ENCODE data around the gene FRY.

Gene FRY

DNA sequence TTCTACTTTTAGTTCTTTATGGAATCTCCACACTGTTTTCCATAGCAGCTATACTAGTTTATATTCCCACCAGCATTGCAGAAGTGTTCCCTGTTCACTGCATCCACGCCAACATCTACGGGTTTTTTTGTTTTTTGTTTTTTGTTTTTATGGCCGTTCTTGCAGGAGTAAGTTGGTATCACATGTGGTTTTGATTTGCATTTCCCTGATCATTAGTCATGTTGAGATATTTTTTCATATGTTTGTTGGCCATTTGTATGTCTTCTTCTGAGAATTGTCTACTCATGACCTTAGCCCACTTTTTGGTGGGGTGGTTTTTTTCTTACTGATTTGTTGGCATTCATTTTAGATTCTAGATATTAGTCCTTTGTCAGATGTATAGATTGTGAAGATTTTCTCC lies 89.7 kb downstream of the FRY start:
- TF ChIP-seq, protein P1, sequence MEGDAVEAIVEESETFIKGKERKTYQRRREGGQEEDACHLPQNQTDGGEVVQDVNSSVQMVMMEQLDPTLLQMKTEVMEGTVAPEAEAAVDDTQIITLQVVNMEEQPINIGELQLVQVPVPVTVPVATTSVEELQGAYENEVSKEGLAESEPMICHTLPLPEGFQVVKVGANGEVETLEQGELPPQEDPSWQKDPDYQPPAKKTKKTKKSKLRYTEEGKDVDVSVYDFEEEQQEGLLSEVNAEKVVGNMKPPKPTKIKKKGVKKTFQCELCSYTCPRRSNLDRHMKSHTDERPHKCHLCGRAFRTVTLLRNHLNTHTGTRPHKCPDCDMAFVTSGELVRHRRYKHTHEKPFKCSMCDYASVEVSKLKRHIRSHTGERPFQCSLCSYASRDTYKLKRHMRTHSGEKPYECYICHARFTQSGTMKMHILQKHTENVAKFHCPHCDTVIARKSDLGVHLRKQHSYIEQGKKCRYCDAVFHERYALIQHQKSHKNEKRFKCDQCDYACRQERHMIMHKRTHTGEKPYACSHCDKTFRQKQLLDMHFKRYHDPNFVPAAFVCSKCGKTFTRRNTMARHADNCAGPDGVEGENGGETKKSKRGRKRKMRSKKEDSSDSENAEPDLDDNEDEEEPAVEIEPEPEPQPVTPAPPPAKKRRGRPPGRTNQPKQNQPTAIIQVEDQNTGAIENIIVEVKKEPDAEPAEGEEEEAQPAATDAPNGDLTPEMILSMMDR (IDR thresholded peaks at IDR 0.05; ENCODE audit: low read length, missing control alignments): no peak
- no peak overlapping the region for H3K4me3 ChIP-seq (replicated peaks; ENCODE audit: low read depth, low read length)
- no peak for DNase-seq (ENCODE audit: low read depth)

DNA sequence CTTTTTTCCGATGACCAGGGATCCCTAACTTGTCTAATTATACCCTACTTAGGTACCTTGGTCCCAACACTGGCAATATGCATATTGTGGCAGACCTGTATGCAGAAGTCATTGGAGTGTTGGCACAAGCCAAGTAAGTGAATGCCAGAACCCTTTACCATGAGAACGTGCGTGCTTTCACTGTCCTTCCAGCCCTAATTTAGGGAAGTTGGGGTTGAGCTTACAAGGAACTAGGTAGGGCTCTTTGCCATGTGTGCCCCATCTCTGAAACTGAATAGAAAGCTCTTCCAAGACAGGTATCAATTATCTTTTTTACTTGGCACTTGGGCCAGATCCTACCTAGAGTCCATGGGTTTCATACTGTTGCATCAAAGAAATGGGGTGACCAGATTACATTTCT lies 93.2 kb downstream of the FRY start:
- DNase-seq (ENCODE audit: low read depth): no peak
- no peak overlapping the region for H3K4me3 ChIP-seq (replicated peaks; ENCODE audit: low read depth, low read length)
- TF ChIP-seq, protein P1 (IDR thresholded peaks at IDR 0.05; ENCODE audit: low read length, missing control alignments): no peak

DNA sequence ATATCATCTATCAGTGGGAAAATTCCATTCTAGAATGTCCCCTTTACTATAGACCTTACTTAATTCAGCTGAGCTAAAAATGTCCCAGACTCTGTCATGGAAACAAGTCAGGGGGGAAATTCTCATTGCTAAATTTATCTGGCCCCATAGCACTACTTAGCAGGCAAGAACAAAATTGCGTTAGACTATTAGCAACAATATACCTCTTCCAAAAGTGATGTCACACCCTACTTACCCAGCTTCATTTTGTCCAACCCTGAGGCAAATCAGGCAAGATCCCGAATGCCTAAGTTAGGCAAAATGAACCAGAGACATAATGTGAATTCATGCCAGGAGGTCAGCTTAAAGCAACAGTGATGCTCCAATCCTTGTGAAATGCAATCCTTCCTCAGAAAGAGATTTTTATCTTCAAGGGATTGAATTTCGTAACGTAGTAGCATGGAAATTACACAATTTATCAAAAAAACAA lies 93.7 kb downstream of the FRY start:
- DNase-seq (ENCODE audit: low read depth): peak; percentile 48
- H3K4me3 ChIP-seq (replicated peaks; ENCODE audit: low read depth, low read length): no peak overlapping the region
- TF ChIP-seq, protein P1 (IDR thresholded peaks at IDR 0.05; ENCODE audit: low read length, missing control alignments): no peak

DNA sequence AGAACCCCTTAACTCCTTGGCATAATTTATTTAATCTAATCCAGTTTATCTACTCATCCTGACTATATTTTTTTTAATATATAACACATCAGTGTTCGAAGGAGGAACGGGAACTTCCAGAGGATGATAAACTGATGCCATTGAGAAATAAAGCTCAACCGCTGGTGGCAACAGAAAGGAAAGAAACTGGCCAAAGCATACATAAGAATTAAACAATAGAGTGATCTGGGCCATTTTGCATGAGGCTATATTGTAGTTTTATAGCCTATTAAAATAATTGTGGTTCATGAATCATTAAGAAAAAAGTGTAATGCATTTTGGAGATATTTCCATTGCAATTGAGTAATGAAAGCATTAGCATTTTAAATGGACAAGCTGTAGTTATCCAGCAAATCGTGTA lies 94.2 kb downstream of the FRY start:
- H3K4me3 ChIP-seq (replicated peaks; ENCODE audit: low read depth, low read length): no peak overlapping the region
- DNase-seq (ENCODE audit: low read depth): no peak
- TF ChIP-seq, protein P1 (IDR thresholded peaks at IDR 0.05; ENCODE audit: low read length, missing control alignments): no peak

DNA sequence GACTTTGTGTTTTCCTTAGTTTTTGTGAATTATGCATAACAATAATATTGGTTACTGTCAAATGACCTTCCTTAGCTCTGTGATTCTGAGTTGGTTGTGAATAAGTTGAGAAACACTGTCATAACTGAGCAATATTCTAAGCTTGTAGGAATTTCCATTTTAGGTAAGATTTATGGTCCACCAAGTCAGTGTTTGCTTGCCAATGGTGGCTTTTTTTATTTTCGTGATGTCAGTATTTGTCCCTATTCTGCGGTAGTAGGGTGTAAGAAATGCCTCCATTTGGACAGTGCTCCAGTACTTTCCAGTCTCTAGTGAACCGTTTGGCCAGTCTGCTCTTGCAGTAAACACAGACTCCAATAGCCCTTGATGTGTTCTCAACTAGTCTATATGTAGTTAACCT lies 94.7 kb downstream of the FRY start:
- no peak for DNase-seq (ENCODE audit: low read depth)
- TF ChIP-seq, protein P1 (IDR thresholded peaks at IDR 0.05; ENCODE audit: low read length, missing control alignments): no peak
- H3K4me3 ChIP-seq (replicated peaks; ENCODE audit: low read depth, low read length): no peak overlapping the region

DNA sequence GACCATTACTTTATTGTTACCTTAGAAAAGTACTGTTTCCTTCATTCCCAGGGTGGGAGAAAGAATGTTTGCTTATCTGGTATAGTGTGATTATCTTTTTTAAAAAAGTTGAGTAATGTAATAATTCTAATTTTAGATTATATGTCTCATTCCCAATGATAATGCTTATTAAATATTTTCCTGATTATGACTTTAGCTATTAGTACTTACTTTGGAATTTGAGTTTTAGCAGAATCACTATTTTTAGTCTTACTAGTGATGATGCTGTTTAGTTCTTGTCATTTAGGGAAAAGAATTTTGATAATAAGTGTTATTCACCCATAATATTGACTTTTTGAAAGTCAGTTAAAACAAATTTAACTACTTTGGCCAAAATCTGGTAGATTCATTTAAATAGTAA lies 95.2 kb downstream of the FRY start:
- no peak for DNase-seq (ENCODE audit: low read depth)
- H3K4me3 ChIP-seq (replicated peaks; ENCODE audit: low read depth, low read length): no peak overlapping the region
- TF ChIP-seq, protein P1 (IDR thresholded peaks at IDR 0.05; ENCODE audit: low read length, missing control alignments): no peak

DNA sequence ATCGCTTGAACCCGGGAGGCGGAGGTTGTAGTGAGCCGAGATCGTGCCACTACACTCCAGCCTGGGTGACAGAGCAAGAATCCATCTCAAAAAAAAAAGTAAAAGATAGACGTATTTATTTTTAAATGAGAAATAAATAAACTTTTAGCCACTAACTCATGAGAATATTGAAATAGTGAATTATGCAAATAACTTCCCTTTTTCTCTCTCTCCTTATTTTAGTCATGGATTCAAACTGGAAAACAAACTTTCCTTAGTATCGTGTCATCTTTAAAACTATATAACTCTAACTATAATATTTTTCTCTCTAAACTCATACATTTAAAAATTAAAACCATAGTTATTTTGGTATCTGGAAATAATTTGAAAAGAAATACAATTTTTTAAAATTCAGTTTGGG lies 96.1 kb downstream of the FRY start:
- no peak overlapping the region for H3K4me3 ChIP-seq (replicated peaks; ENCODE audit: low read depth, low read length)
- TF ChIP-seq, protein P1 (IDR thresholded peaks at IDR 0.05; ENCODE audit: low read length, missing control alignments): no peak
- DNase-seq (ENCODE audit: low read depth): no peak

Measured in fibroblast of pulmonary artery (primary cell).